SKM-1 (cell line): Measurements from ENCODE around the gene UNG.

Source experiments
- DNase-seq: peaks from one replicate; lab custom pipeline; 2025; ENCODE audit not compliant: unreplicated experiment; lab: John Stamatoyannopoulos, UW

The UNG gene

GRCh38 chr12:109088818-109089217 is 8.6 kb upstream of the UNG start:
- no peak for DNase-seq

- DNase-seq, result no peak
Measured at GRCh38 chr12:109089683-109090082, 7.7 kb upstream of the UNG start.

GRCh38 chr12:109092497-109093021 is 4.8 kb upstream of the UNG start:
- DNase-seq, result no peak

- peak; percentile 29 for DNase-seq
Measured at GRCh38 chr12:109093022-109093918, 4.1 kb upstream of the UNG start, which contains the start of gene ALKBH2. Gene ALKBH2, minus strand, starts transcription at chr12:109093472. Its CDS starts 686 bp downstream, at chr12:109092786.

GRCh38 chr12:109097140-109097434 is 310 bp upstream of the UNG start:
- DNase-seq, result no peak

GRCh38 chr12:109098183-109098604 is 797 bp downstream of the UNG start:
- no peak for DNase-seq

- no peak for DNase-seq
Measured at GRCh38 chr12:109098651-109099050, 1.3 kb downstream of the UNG start.

- no peak for DNase-seq
Measured at GRCh38 chr12:109099431-109100020, 2.1 kb downstream of the UNG start.

- no peak for DNase-seq
Measured at GRCh38 chr12:109100741-109101140, 3.3 kb downstream of the UNG start.

GRCh38 chr12:109102491-109102890 is 5.1 kb downstream of the UNG start:
- no peak for DNase-seq

GRCh38 chr12:109105176-109105575 is 7.8 kb downstream of the UNG start:
- DNase-seq, result no peak

GRCh38 chr12:109109746-109110350 is 12.5 kb downstream of the UNG start:
- no peak for DNase-seq

- no peak for DNase-seq
Measured at GRCh38 chr12:109110988-109111495, 13.6 kb downstream of the UNG start.

- DNase-seq, result no peak
Measured at GRCh38 chr12:109112720-109113465, 15.5 kb downstream of the UNG start.

GRCh38 chr12:109113661-109114321 is 16.4 kb downstream of the UNG start:
- DNase-seq, result no peak

GRCh38 chr12:109114644-109115043 is 17.2 kb downstream of the UNG start:
- DNase-seq, result no peak

- DNase-seq, result no peak
Measured at GRCh38 chr12:109115404-109115757, 18.0 kb downstream of the UNG start.

- no peak for DNase-seq
Measured at GRCh38 chr12:109115758-109116610, 18.6 kb downstream of the UNG start, which contains the start of gene ACACB. Gene ACACB, plus strand, starts transcription at chr12:109116587. Its CDS starts 22,819 bp downstream, at chr12:109139406.

GRCh38 chr12:109116611-109116949 is 19.2 kb downstream of the UNG start:
- no peak for DNase-seq

GRCh38 chr12:109120095-109120494 is 22.7 kb downstream of the UNG start:
- no peak for DNase-seq
